NCI-H82 (cell line): ENCODE measurements around the gene PTPRD.

Experiments
- DNase-seq: peaks from one replicate; lab custom pipeline; 2025; lab: John Stamatoyannopoulos, UW

Gene PTPRD

DNA sequence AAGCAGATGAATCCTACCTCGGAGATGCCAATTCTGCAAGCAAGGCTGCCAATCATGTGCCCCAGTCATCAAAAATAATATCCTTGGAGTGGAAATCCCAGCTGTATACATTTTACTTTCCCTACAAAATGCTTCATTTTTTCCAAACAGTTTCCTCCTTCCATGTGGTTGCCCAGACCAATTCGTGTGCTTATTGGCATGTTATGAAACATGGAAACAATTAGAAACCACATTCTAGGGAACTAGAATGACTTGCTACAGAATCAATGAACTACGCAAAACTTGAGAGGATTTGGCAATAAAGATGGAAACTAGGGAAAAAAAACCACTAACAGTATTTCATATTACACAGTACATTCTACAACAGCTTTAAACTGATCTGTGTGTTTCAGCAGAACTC lies 2228.7 kb downstream of the PTPRD start:
- DNase-seq = no peak

GRCh38 chr9:8382777-8383527 lies 2229.8 kb downstream of the PTPRD start:
- DNase-seq = no peak

DNA sequence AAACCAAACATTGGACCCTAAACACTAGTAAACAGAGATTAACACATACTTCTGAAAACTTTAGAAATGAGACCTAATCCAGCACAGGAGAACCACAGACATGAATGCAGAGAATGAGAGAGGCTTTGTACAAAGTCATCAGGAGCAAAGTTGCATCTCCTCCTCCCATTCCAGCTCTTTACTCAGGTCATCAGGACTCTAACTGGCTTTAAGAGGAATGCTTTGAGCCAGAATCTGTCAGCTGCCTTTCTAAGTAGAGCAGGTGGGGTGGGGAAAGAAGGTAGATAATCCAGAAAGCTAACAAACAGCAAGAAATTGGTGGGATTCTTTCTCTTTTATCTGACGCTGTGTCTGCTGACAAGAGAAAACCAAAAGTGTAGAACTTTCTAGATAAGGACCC lies 2230.5 kb downstream of the PTPRD start:
- DNase-seq = no peak

- DNase-seq = no peak
Measured at GRCh38 chr9:8381601-8382000, 2231.2 kb downstream of the PTPRD start.

GRCh38 chr9:8374471-8374870 lies 2238.3 kb downstream of the PTPRD start:
- DNase-seq = no peak

- no peak for DNase-seq
Measured at GRCh38 chr9:8371686-8372085, 2241.1 kb downstream of the PTPRD start.

GRCh38 chr9:8366161-8366926 lies 2246.5 kb downstream of the PTPRD start:
- DNase-seq = no peak

- DNase-seq = no peak
Measured at GRCh38 chr9:8365466-8366160, 2247.2 kb downstream of the PTPRD start.

- no peak for DNase-seq
Measured at GRCh38 chr9:8365029-8365428, 2247.8 kb downstream of the PTPRD start.

DNA sequence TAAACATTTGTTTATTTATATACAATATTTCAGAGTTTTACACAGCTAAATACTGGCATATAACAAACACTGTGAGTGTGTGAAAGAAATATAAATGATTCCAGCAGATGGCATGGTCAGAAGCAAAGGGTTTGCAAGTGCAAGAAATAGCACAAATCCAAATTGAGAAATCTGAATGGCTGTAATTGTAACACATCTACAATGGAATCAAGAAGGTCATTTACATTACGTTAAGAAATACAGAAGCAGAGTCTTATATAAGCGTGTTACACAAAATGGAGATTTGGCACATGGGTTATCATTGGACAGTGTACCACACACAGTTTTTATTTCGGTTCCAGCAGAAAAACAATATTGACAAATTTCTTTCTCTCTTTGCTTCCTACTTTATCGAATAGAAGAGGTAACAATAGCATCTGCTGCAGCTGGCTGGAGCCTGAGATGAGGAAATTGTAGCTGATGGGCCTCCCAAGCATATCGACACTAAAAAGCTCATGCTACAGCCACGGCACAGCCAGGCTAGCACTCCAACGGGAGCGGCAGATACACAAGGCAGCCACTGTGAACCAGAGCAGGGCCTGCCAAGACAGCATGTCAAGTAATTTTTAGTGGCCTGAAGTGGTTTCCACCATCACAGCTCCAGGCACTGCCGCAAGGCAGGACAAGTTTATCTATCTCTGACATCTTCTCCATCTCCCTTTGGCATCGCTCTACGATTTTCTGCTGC lies 2248.6 kb downstream of the PTPRD start:
- no peak for DNase-seq

DNA sequence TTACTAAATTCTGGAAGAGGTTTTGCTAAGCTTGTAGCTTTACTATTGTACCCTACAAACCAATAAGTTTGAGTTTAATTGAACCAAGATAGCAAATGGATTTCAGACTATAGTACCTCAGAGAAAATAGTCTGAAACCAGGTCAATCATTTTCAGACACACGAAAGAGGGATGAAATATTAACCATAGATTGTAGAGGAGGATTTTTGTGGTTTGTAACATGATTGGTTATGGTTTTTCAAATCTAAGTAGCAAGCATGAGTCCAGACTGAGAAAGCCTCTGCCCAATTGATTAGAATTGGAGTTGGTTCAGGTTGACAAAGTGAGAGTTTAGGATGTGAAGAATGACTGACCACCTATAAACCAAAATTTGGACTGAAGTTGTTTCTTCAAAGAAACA lies 2250.6 kb downstream of the PTPRD start:
- no peak for DNase-seq

DNA sequence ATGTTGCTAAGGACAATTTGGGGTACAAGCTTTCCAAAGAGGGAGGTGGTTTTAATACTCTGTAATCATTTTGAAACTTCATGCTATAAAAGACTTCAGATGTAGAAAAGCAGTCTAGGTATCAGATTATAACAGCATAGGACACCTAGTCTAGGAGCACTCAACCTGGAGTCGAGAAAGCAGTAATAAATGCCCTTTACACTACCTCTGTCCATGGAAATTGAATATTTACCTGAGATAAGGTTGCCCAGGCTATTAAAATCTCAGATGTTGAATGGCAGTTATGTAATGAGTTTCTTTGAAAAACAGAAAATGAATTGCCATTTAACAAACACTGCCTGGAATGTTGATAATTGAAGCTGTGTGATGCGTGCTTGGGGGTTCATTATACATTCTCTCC lies 2251.4 kb downstream of the PTPRD start:
- DNase-seq = no peak

- DNase-seq = no peak
Measured at GRCh38 chr9:8356406-8356805, 2256.4 kb downstream of the PTPRD start.

- peak; percentile 31 for DNase-seq
Measured at GRCh38 chr9:8351436-8351835, 2261.4 kb downstream of the PTPRD start.

DNA sequence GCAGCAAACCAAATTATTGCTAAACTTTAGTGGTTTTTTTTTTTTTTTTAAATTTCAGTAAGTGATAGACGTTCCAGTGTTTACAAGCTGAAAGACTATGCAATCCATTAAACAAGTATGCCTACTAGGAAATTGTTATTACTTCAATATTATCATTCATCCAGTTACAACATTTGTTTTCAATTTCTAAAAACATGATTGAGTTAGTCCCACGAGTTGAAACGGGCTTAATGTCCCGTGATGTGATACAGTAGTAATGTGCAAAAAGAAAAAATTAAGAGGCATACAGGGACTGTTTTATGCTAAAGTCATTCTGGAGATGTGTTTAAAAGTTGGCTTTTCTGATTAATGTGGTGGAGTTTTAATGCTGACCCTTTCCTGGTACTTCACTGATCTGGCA lies 2262.9 kb downstream of the PTPRD start:
- no peak for DNase-seq

GRCh38 chr9:8349376-8349775 lies 2263.4 kb downstream of the PTPRD start:
- no peak for DNase-seq

DNA sequence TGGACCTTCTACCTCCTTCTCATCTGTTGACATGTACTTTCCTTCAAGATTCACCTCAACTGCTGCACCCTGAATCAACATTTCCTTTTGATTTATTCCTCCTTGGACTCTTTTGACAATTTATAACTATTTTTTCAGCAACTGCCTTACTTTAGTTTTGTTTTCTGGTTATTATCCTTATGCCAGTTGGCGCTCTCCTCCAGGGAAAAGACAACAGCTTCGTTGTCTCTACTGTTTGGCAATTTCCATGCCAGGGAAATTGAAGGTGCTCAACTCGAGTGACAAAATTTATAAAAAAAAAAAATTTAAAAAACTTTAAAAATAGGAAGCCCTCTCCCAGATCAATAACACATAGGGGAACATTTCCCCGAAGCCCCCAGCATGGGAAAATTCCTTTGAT lies 2264.0 kb downstream of the PTPRD start:
- DNase-seq = no peak

GRCh38 chr9:8346296-8346695 lies 2266.5 kb downstream of the PTPRD start:
- no peak for DNase-seq

DNA sequence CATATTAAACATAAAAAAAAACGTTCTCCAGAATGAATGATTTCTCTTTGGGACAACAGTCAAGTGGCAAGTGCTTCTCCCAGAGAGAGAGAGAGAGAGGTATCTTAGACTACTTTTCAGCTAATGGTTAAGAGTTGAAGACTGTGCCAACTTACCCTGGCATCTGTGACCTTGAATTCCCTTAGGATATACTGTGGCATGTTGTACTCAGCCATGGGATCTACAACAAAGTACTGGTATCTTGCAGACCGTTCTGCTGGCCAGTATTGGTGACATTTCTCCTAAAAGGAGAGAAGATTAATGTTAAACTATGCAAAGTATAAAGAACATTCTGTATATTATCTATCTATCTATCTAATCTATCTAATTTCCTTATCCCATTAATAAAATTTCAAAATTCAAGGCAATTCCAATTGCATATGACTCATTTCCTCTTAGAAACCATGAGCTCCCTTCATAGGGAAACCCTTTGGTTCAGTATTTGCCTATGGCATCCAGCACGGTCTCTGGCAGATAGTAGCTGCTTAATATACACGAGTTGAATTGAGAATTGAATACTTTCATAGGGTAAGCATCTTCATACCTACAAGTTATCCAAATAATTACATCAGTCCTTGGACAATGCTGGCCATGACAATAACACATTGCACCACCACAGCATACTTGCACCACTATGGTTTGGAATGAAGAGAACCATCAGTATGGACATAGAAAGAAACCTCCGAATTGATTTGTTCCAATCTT lies 2273.9 kb downstream of the PTPRD start:
- no peak for DNase-seq

GRCh38 chr9:8337834-8338766 lies 2274.7 kb downstream of the PTPRD start:
- DNase-seq = peak; percentile 4
